HCT116 (cell line): ENCODE results near the gene PITRM1. TPM values are rescaled to one million over a fixed set of nuclear protein-coding genes. Genes with fewer than 3 reads are reported as not detected.

ENCODE experiments used
- ATAC-seq: fragments of 200-7000 bp; cut with Tn5 transposase; 2 replicates; pipeline ENCODE4 v1.9.1; 2020; ENCODE audit warnings: mild to moderate bottlenecking, moderate library complexity
- BruUV-seq: library from RNA; stranded (reverse); fragments of 400-500 nt; replicated peaks from 2 replicates; lab custom pipeline; 2021; lab: Mats Ljungman, UMichigan
- CTCF ChIA-PET: fragments of 300-600 bp; sonication (Branson Sonifier 250); formaldehyde crosslinking; loops from one replicate; lab custom pipeline; 2021; ENCODE audit warnings: antibody characterized with exemption; lab: Charles Lee
- POLR2A ChIA-PET: fragments of 300-600, 350-600 bp; sonication (Branson Sonifier 250); formaldehyde crosslinking; loops from one replicate; lab custom pipeline; 2021; ENCODE audit warnings: antibody characterized with exemption; lab: Charles Lee
- RAD21 ChIA-PET, 2 experiments: fragments of 300-600 bp; sonication (Branson Sonifier 250); formaldehyde crosslinking; loops; one replicate each; lab custom pipeline; 2023; ENCODE audit warnings: low total read pairs in 2 of 2; ENCODE audit not compliant: uncharacterized antibody in 2 of 2, unreplicated experiment in 2 of 2, low non-redundant PET in 1 of 2; lab: Charles Lee
- DNase-seq: peaks from one replicate; pipeline ENCODE4 v3.0.0-alpha.2; 2010; ENCODE audit warnings: low read depth, low spot score
- H2AFZ ChIP-seq: fragments of 200-600 bp; shearing (Covaris generic), sonication (generic); 2 replicates; pipeline ENCODE4 v1.6.1; 2017; ENCODE audit warnings: low read depth, mixed run types, mixed read lengths, antibody characterized with exemption, low read length; ENCODE audit not compliant: poor library complexity, severe bottlenecking
- H3K27ac ChIP-seq: 2 replicates; pipeline ENCODE4 v1.5.1; 2012; ENCODE audit warnings: low read depth, low read length
- H3K27me3 ChIP-seq: fragments of 200-600 bp; sonication (generic); 2 replicates; pipeline ENCODE4 v1.6.1; 2016; ENCODE audit warnings: mixed run types, low read length, mixed read lengths; ENCODE audit not compliant: insufficient read depth
- H3K36me3 ChIP-seq, 2 experiments: fragments of 200-500 bp in 1 of 2; fragments of 200-600 bp in 1 of 2; sonication (Bioruptor generic) in 1 of 2; sonication (generic) in 1 of 2; 2 replicates each; pipeline versions ENCODE4 v1.5.1 to v1.6.1; 2014 to 2016; ENCODE audit warnings: low read length in 2 of 2, inconsistent platforms in 1 of 2, mixed read lengths in 1 of 2, mixed run types in 1 of 2; ENCODE audit not compliant: insufficient read depth in 2 of 2, control insufficient read depth in 1 of 2
- H3K4me1 ChIP-seq, 2 experiments: fragments of 200-600 bp in 1 of 2; sonication (generic) in 1 of 2; 2 replicates each; pipeline versions ENCODE4 v1.5.1 to v1.6.1; 2012 to 2017; ENCODE audit warnings: low read length in 2 of 2, inconsistent platforms in 1 of 2, mild to moderate bottlenecking in 1 of 2, mixed read lengths in 1 of 2, mixed run types in 1 of 2, moderate library complexity in 1 of 2; ENCODE audit not compliant: insufficient read depth in 2 of 2, control insufficient read depth in 1 of 2
- H3K4me2 ChIP-seq: fragments of 200-600 bp; sonication (generic); 2 replicates; pipeline ENCODE4 v1.6.1; 2017; ENCODE audit warnings: mixed run types, low read length, mixed read lengths
- H3K4me3 ChIP-seq, 2 experiments: fragments of 200-600 bp in 1 of 2; sonication (generic) in 1 of 2; replicated peaks in 1 of 2; 2 replicates each; pipeline ENCODE4 v1.5.1; 2011 to 2016; ENCODE audit warnings: low read length in 2 of 2, control low read depth in 1 of 2, low read depth in 1 of 2, mild to moderate bottlenecking in 1 of 2, mixed read lengths in 1 of 2, mixed run types in 1 of 2
- H3K79me2 ChIP-seq: fragments of 200-600 bp; sonication (generic); 2 replicates; pipeline ENCODE4 v1.6.1; 2017; ENCODE audit warnings: mild to moderate bottlenecking, mixed run types, low read length, moderate library complexity, mixed read lengths; ENCODE audit not compliant: insufficient read depth
- H3K9ac ChIP-seq: fragments of 200-600 bp; sonication (generic); 2 replicates; pipeline ENCODE4 v1.6.1; 2016; ENCODE audit warnings: low read length, mixed read lengths
- H3K9me2 ChIP-seq: fragments of 200-600 bp; sonication (generic), shearing (Covaris generic); 2 replicates; pipeline ENCODE4 v1.6.1; 2017; ENCODE audit warnings: mixed run types, mild to moderate bottlenecking, moderate library complexity; ENCODE audit not compliant: insufficient read depth
- H3K9me3 ChIP-seq, 2 experiments: fragments of 200-500 bp in 1 of 2; fragments of 200-600 bp in 1 of 2; sonication (Bioruptor generic) in 1 of 2; sonication (generic) in 1 of 2; 2 replicates each; pipeline ENCODE4 v1.6.1; 2014 to 2017; ENCODE audit warnings: low read length in 2 of 2, mixed read lengths in 2 of 2, inconsistent platforms in 1 of 2, low read depth in 1 of 2, mild to moderate bottlenecking in 1 of 2, mixed run types in 1 of 2, moderate library complexity in 1 of 2; ENCODE audit not compliant: control insufficient read depth in 1 of 2, insufficient read depth in 1 of 2
- H4K20me1 ChIP-seq: fragments of 200-600 bp; sonication (generic), shearing (Covaris generic); 2 replicates; pipeline ENCODE4 v1.6.1; 2017; ENCODE audit warnings: mixed run types, mild to moderate bottlenecking, moderate library complexity; ENCODE audit not compliant: insufficient read depth
- CBX3 ChIP-seq: IDR thresholded peaks from 2 replicates; pipeline ENCODE4 v1.6.1; 2012; ENCODE audit warnings: low read depth
- ELF1 ChIP-seq: IDR thresholded peaks from 2 replicates; pipeline ENCODE4 v1.6.1; 2012; ENCODE audit warnings: low read depth, borderline replicate concordance
- EZH2 ChIP-seq: fragments of 200-600 bp; sonication (generic); IDR thresholded peaks from 2 replicates; pipeline ENCODE4 v1.6.1; 2017; ENCODE audit warnings: antibody characterized with exemption, mixed run types
- EZH2phosphoT487 ChIP-seq: fragments of 200-600 bp; IDR thresholded peaks from 2 replicates; pipeline ENCODE4 v1.6.1; 2018; ENCODE audit warnings: antibody characterized with exemption, borderline replicate concordance
- POLR2AphosphoS5 ChIP-seq: IDR thresholded peaks from 2 replicates; pipeline ENCODE4 v1.6.1; 2011; ENCODE audit warnings: mild to moderate bottlenecking, low read depth, low read length, moderate library complexity
- SIN3A ChIP-seq: IDR thresholded peaks from 2 replicates; pipeline ENCODE4 v1.6.1; 2012; ENCODE audit warnings: low read depth
- SP1 ChIP-seq: IDR thresholded peaks from 2 replicates; pipeline ENCODE4 v1.6.1; 2012; ENCODE audit warnings: low read depth
- SRF ChIP-seq: IDR thresholded peaks from 2 replicates; pipeline ENCODE4 v1.6.1; 2012; ENCODE audit warnings: low read depth
- TCF7L2 ChIP-seq: IDR thresholded peaks from 2 replicates; pipeline ENCODE4 v1.7.0; 2011; ENCODE audit warnings: borderline replicate concordance, inconsistent platforms; ENCODE audit not compliant: insufficient read depth, insufficient read length; ENCODE audit errors: extremely low read depth
- ZFX ChIP-seq: fragments of 450-650 bp; IDR thresholded peaks from 2 replicates; pipeline ENCODE4 v1.6.1; 2017
- ZNF274 ChIP-seq: fragments of 200-500 bp; sonication (Bioruptor generic); IDR thresholded peaks from 2 replicates; pipeline ENCODE4 v1.6.1; 2014; ENCODE audit warnings: mild to moderate bottlenecking, low read depth, low read length, inconsistent platforms
- intact Hi-C: fragments of 100-400 bp; cut with micrococcal nuclease; formaldehyde crosslinking; loops from 2 replicates; pipeline ENCODE4 v1.10.0; 2022
- total RNA-seq: library from RNA; stranded (reverse); gene quantifications from one replicate; pipeline ENCODE4 v1.2.1, GENCODE V29; 2021; ENCODE audit not compliant: unreplicated experiment
- TF ChIP-seq, protein P1 (sequence below): IDR thresholded peaks from 2 replicates; pipeline ENCODE4 v1.6.1; 2012
- TF ChIP-seq, protein P2 (sequence below): IDR thresholded peaks from 2 replicates; pipeline ENCODE4 v1.6.1; 2011; ENCODE audit warnings: mild to moderate bottlenecking, low read length, moderate library complexity; ENCODE audit not compliant: insufficient replicate concordance; ENCODE audit errors: extremely low read depth
- TF ChIP-seq, protein P3 (sequence below), 3 experiments: fragments of 200-600 bp in 1 of 3; sonication (generic) in 1 of 3; IDR thresholded peaks in 2 of 3; conservative IDR thresholded peaks in 1 of 3; 2 replicates each; pipeline ENCODE4 v1.5.1; 2012 to 2017; ENCODE audit warnings: low read depth in 2 of 3, low read length in 2 of 3, antibody characterized with exemption in 1 of 3, borderline replicate concordance in 1 of 3, control low read depth in 1 of 3, mild to moderate bottlenecking in 1 of 3, mixed read lengths in 1 of 3, mixed run types in 1 of 3, moderate library complexity in 1 of 3; ENCODE audit not compliant: insufficient read depth in 1 of 3
- TF ChIP-seq, protein P4 (sequence below): IDR thresholded peaks from 2 replicates; pipeline ENCODE4 v1.6.1; 2012

PITRM1 gene
- total RNA-seq, 1 experiment from 2014 or later, result 59.5 TPM

DNA sequence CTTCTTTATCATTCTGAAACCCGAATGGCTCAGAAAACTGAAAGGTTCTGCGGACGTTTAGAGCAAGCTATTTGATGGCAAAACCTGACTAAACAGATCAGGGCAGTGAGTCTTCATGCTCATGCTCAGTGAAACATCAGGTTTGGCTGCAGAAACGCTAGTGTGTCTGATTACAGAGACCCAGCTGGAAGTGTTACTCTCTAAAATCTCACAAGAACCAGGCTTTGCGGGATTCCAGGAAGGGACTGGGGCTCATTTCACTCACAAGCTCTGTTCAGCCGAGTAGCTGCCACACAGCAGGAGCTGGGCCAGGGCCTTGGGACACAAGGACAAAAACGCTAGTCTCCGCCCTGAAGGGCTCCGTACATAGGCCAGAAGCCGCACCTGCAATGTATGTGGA is 2.9 kb downstream of the PITRM1 start:
- TF ChIP-seq EZH2phosphoT487 (no peak), CBX3 (no peak), SRF (no peak), POLR2AphosphoS5 (no peak), TCF7L2 (no peak), SIN3A (no peak), EZH2 (no peak), ZFX (no peak), ELF1 (no peak), ZNF274 (no peak), SP1 (no peak)
- TF ChIP-seq, protein P1, sequence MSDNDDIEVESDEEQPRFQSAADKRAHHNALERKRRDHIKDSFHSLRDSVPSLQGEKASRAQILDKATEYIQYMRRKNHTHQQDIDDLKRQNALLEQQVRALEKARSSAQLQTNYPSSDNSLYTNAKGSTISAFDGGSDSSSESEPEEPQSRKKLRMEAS, result no peak
- TF ChIP-seq, protein P2, sequence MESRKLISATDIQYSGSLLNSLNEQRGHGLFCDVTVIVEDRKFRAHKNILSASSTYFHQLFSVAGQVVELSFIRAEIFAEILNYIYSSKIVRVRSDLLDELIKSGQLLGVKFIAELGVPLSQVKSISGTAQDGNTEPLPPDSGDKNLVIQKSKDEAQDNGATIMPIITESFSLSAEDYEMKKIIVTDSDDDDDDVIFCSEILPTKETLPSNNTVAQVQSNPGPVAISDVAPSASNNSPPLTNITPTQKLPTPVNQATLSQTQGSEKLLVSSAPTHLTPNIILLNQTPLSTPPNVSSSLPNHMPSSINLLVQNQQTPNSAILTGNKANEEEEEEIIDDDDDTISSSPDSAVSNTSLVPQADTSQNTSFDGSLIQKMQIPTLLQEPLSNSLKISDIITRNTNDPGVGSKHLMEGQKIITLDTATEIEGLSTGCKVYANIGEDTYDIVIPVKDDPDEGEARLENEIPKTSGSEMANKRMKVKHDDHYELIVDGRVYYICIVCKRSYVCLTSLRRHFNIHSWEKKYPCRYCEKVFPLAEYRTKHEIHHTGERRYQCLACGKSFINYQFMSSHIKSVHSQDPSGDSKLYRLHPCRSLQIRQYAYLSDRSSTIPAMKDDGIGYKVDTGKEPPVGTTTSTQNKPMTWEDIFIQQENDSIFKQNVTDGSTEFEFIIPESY, result no peak
- TF ChIP-seq, protein P3, sequence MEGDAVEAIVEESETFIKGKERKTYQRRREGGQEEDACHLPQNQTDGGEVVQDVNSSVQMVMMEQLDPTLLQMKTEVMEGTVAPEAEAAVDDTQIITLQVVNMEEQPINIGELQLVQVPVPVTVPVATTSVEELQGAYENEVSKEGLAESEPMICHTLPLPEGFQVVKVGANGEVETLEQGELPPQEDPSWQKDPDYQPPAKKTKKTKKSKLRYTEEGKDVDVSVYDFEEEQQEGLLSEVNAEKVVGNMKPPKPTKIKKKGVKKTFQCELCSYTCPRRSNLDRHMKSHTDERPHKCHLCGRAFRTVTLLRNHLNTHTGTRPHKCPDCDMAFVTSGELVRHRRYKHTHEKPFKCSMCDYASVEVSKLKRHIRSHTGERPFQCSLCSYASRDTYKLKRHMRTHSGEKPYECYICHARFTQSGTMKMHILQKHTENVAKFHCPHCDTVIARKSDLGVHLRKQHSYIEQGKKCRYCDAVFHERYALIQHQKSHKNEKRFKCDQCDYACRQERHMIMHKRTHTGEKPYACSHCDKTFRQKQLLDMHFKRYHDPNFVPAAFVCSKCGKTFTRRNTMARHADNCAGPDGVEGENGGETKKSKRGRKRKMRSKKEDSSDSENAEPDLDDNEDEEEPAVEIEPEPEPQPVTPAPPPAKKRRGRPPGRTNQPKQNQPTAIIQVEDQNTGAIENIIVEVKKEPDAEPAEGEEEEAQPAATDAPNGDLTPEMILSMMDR (IDR thresholded peaks at IDR 0.05 in 2 of 3, conservative IDR thresholded peaks at IDR 0.05 in 1 of 3; ENCODE audit: borderline replicate concordance in 1 of 3, insufficient read depth in 1 of 3, low read depth in 2 of 3, low read length in 2 of 3), result no peak
- TF ChIP-seq, protein P4, sequence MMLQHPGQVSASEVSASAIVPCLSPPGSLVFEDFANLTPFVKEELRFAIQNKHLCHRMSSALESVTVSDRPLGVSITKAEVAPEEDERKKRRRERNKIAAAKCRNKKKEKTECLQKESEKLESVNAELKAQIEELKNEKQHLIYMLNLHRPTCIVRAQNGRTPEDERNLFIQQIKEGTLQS, result no peak
- no TSS peak for BruUV-seq
- H3K27ac ChIP-seq, result no peak overlapping the region
- H3K9ac ChIP-seq, result no peak overlapping the region
- H3K4me1 ChIP-seq, result peaks cover 0 to 22% of the 10 kb centered on the region in 2 experiments; a peak in 3 of 4 replicates
- ChIA-PET POLR2A (no interaction called here), CTCF (no interaction called here), RAD21 (no interaction called here)
- H3K27me3 ChIP-seq, result no peaks in the 10 kb centered on the region
- intact Hi-C loops, result no loop called here
- H3K9me3 ChIP-seq, result no peaks in the 10 kb centered on the region
- H4K20me1 ChIP-seq, result no peaks in the 10 kb centered on the region
- ATAC-seq (no peak), DNase-seq (no peak)
- peaks cover 17 to 42% of the 10 kb centered on the region in 2 experiments for H3K36me3 ChIP-seq
- peaks cover 30% of the 10 kb centered on the region for H3K79me2 ChIP-seq
- no peaks in the 10 kb centered on the region for H3K9me2 ChIP-seq
- no peak overlapping the region for H3K4me3 ChIP-seq
- no peak overlapping the region for H2AFZ ChIP-seq
- no peak overlapping the region for H3K4me2 ChIP-seq
